HG03565 (cell line): ENCODE measurements around the gene CDK6.

Experiments
- ATAC-seq: cut with Tn5 transposase; IDR thresholded peaks from one replicate; pipeline ENCODE4 v1.9.1; 2021; ENCODE audit warnings: mild to moderate bottlenecking, moderate library complexity; ENCODE audit not compliant: unreplicated experiment

CDK6 gene

DNA sequence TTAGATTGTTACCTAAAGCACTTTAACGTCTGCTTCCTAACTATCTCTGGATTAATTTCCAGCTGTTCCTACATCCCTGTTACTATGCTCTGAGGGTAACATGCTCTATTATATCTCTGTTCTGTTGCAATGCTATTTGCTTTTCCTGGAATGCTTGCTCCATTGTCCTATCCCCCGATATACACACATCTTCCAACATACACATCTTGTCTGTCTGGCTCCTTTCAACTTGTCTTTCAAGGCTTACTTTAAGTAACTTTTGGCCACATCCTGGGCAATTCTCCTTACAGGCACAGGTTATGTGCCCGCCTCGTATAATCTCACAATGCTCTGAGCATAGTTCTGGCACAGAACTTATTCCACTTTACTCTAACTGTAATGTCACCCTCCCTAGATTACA is 96.2 kb downstream of the CDK6 start:
- ATAC-seq = no peak

- no peak for ATAC-seq
Observed at GRCh38 chr7:92739091-92739490, 97.3 kb downstream of the CDK6 start.

GRCh38 chr7:92737706-92738105 is 98.7 kb downstream of the CDK6 start:
- peak; percentile 80 for ATAC-seq

DNA sequence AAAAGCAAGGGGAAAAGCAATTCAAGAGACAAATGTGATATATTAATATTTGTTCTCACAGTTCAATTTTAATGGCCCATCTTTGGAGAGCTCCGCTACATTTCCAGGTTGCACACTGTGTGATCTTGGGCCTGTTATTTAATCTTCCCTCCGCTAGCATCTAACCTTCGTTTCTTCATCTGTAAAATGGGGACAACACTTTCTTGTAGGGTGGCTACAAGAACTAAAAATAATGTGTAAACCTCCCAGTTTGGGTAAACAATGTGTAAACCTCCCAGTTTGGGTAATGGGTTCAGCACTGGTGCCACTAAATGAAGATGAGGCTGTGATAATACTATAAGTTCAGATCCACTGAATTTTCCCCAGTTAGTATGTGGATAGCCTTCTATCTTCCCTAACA is 99.5 kb downstream of the CDK6 start:
- no peak for ATAC-seq

DNA sequence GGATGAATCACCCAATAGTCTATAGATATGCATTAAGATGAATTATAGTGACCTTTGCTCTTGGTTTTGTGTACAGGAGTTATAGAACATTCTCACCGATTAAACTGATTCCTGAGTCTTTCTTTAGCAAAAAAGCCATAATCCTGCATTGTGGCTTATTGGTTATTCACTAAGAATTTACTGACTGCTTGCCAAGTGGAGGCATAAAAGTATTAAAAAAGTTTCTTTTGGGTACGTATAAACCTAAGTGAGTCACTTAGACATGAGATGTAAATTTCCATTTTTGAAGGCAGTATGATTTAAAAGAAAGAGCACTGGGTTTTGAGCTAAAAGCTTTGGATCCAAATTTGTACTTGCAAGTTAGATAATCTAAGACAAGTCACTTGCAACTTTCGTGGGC is 100.7 kb downstream of the CDK6 start:
- no peak for ATAC-seq

DNA sequence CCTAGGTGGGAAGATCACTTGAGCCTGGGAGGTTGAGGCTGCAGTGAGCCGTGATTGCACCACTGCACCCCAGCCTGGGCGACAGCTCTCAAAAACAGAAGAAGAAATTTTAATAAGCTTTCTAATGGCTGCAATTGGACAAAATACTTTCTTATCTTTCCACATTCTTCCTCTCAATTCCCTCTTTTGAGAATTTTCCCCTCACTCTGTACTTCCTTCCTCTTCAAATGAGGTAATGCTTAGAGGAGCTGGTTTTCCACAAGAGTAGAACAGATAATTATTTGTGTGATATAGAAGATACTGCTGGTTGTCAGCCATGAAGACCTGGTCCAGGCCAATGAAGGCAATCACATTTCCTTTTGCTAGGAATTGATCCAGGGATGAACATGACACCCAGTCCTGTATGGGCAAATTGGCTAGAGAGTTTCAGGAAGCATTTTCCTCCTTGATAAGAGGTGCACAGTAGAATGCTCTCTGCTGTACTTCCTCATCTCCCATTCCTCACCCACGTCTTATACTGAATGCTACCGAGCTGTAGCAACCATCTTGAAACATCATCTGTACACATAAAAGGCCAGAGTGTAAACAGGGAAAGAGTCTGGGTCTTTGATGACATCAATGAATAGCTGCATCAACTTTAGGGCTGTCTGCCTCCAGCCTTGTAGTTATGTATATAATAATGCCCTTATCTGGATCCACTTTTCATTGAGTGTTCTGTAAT is 103.9 kb downstream of the CDK6 start:
- no peak for ATAC-seq

GRCh38 chr7:92731335-92732063 is 104.9 kb downstream of the CDK6 start:
- peak; percentile 62 for ATAC-seq

GRCh38 chr7:92730808-92731207 is 105.6 kb downstream of the CDK6 start:
- no peak for ATAC-seq

DNA sequence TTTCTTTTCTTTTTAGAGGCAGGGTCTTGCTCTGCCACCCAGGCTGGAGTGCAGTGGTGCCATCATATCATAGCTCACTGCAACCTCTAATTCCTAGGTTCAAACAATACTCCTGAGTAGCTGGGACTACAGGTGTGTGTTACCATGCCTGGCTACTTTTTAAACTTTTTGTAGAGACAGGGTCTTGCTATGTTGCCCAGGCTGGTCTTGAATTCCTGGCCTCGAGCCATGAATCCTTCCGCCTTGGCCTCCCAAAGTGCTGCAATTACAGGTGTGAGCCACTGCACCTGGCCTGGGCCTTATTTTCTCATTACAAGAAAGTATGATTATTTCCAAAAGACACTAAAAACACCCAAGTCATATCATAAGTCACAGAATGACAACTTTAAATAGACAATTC is 106.6 kb downstream of the CDK6 start:
- no peak for ATAC-seq

DNA sequence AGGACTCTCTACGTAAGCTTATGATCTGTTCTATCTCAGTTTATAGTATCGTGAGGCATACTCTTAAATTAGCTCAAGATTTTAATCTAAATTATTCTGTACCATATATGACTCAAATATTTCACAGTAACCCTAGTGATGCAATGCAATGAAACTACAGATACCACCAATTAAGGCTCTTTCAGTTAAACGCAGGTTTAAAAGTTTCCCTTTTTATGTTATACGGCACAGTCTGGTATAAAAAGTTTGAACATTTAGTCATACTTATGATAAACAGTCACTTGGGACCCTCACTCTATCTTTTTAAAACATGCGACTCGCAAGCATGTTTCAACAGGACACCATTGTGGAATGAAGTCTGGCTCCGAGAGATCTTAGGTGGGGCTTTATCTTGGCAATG is 107.2 kb downstream of the CDK6 start:
- ATAC-seq = no peak

DNA sequence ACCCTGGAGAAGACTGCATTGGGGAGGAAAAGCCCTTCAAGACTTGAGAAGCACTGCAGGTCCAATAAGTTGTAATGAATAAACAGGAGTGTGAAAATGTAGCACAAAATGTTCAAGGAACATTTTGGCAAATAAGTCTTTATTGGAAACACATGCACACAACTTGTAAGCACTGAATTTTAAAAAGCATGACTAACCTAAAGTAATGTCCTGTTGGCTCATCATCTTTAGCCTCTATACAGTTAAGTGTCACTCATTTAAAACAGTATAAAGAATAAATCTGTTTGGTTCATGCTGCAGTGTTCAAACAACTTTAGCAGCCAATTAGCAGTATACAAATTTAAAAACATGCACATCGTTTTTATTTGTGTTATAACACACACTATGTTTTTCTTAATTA is 108.6 kb downstream of the CDK6 start:
- ATAC-seq = no peak

GRCh38 chr7:92725161-92725925 is 111.0 kb downstream of the CDK6 start:
- ATAC-seq = no peak

DNA sequence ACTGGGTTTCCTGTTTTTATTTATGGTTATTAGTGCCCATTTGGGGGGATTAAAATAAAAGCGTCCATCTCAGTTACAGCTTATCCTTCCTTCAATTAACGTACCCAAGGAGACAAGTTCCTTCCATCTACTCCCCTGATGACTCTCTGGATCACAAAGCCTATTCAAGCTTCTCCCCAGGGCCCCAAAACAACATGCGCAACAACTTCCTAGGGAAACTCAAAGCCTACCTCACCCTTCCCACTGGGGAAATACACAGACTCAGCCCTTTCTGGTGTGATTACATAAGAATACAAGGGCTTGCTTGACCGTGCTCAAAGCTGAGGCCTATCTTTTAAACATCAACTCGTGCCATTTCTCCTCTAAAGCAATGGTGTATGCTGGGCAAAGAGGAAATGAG is 112.4 kb downstream of the CDK6 start:
- ATAC-seq = no peak

DNA sequence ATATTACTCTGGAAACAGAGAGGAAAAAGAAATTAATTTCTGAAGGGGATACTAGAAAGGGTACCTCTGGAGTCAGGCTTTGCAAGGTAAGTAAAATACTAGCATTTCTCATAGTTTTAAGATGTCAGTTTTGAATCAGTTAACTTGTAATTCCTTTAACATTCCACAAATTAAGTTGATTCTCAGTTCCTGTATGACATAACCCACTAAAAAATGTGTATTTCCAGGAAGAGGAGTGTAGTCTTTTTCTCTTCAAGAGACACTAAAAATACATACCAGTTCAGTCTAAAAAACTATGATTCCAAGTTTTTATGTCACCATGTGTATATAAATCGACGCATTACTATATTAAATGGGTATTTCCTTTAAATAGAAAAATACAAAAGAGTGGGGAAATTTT is 113.2 kb downstream of the CDK6 start:
- no peak for ATAC-seq

DNA sequence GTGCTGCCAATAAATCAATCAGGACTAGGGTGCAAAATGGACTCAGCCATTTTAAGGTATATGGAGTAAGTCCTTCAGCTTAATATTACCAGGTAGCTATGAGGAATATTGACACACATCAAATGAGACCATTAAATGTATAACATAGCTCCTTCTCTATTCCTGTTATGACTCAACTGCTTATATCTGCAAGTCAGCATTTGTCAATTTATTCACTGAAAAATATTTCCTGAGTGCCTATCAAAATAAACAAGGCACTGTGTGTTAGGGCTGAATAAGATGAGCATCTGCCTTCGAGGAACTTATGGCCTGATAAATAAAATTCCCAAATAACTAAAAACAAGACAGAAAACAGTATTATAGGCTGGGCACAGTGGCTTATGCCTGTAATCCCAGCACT is 113.8 kb downstream of the CDK6 start:
- ATAC-seq = no peak

DNA sequence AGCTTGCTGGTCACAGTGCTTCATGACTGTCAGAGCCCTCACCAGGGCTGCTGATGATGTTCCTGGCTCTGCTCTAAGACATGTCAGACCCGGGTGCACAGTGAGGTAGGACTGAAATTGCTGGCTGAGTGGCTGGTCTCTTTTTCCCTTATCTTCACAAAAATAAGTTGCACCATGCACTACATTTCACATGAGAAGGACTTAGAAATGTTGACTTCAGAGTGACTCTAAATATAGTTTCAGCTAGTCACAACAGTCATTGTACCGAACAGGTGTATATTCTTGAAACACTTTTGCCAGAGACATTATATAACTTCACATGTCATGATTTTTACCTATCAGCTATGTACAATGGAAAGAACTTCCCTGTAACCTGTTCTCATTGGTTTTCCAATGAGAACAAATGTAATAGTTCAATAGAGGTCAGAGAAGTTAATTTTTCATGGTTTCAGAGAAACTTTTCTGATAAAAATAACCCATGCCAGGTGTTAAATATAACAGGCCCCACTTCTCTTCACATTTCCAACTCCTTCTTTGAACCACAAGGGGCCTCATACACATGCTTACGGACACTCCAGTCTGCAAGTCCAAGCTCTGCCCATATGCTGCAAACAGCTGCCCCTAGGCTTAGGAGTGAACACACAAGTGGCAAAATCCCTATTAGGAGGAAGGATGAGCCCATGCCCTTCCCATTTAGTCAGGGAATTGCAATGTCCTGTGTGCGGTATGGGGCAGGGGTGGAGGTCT is 115.6 kb downstream of the CDK6 start:
- peak; percentile 38 for ATAC-seq

DNA sequence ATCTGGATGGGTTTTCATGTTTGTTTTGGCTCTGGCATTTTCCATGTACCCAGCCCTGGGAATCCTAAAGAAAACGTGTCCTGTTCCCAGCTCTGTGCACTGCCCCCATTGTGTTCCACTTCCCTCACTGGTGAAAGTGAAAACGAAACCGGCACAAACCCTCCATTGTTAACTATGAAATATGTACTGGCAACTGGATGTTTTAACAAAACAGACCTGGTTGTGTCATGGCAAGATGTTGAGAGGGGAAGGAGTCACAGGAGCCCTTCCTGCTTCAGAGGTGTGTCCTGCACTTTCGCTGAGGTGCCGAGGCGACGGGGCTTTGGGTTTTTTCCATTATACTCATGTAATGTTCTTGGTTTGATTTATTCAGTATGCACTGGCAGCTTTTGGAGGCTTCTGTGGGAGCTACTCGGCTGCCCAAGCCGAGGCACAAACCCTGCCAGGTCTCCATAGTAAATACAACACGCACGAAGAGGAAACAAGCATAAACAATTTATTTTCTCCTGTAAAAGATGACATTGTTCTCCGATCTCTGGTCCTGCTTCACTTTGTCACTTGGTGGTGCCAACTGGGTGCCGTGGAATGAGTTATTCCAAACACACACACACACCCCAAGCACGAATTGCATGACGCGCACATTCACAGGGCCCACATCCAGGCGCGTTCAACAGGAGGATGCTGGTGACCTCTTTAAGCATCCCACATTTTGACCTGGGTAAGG is 118.2 kb downstream of the CDK6 start:
- ATAC-seq = peak; percentile 47

DNA sequence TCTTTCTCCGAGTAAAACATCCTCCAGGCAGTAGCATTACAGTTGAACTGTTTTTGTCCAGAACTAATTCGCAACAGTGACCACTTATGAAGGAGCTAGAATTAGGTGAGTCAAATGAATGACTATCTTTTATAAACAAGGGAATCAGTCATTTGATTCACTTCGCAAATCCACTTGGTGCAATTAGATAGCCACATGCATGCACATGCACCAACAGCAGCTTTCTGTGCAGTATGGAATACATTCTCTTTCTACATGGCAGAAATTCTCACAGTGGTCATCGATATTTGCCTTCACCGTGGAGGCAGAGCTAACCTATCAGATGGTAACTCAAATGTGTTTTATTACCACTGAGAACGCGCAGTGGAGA is 118.8 kb downstream of the CDK6 start:
- ATAC-seq = no peak

DNA sequence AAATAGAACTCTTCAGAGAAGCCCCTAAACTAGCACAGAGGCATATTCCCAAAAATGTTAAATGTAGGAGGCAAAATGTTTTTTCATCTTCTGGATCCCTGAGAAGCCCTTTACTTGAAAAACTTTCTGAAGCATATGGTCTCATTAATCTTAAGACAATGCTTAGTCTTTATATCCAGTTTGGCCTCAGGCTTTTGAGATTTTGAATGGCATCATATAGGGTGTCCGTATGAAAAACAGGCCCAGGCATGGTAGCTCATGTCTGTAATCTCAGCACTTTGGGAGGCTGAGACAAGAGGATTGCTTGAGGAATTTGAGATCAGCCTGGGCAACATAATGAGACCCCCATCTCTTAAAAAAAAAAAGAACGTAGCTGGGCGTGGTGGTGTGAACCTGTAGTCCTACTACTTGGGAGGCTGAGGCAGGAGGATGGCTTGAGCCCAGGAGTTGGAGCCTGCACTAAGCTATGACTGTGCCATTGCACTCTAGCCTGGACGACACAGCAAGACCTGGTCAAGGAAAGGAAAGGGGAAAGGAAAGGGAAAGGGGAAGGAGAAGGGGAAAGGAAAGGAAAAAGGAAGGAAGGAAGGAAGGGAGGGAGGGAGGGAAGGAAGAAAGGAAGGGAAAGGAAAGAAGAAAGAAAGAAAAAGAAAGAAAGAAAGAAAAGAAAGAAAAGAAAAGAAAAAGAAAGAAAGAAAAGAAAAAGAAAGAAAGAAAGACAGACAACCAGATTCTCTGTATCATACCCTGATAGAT is 119.4 kb downstream of the CDK6 start:
- ATAC-seq = no peak

DNA sequence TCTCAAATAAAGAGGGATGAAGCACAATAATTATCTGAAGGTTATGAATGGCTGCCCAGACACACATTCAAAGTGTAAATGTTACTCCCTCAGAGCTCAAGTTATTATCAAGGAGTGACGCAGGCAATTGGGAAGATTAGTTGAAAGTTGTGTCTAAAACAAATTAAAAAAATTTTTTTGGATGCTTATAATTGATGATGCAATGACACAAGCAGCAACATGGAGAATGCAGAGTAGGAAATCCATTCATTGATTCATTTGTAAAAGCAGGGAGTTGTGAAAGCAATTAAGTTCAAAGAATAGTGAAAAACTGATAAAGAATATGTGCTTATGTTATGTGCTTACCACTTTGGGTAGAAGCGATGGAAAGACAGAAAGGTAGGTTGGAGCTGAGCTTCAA is 120.4 kb downstream of the CDK6 start:
- no peak for ATAC-seq
